ENCODE measurements around the gene SCGB1A1. TPM values are rescaled to one million over a fixed set of nuclear protein-coding genes. Genes with fewer than 3 reads are reported as not detected.
"Not testable (repeated sequence)": the region's sequence is repeated elsewhere in the genome, so short reads cannot be mapped to it uniquely, and the experiment has no call there.

SCGB1A1 gene, protein sequence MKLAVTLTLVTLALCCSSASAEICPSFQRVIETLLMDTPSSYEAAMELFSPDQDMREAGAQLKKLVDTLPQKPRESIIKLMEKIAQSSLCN
- total RNA-seq: not detected

DNA sequence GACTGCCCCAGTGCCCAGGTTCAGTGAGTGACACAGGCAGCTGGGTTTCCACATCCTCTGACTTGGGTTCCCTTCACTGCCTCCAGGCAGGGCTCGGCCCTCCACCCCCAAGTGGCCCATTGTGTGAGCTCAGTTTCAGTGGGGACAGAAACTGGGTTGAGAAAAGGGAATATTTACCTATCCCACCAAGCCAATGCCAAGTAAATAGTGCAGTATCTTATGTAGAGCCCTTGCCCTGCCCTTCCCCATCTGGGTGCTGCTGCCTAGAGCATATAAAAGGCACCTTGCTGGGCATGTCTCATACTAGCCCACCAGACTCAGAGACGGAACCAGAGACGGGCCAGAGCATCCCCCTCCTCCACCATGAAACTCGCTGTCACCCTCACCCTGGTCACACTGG, at the start of gene SCGB1A1:
Gene SCGB1A1, plus strand, starts transcription at position 301 of the 400 bp plus-strand sequence. Its CDS starts 63 bp downstream, at position 364.
- no peak for DNase-seq (ENCODE audit: low spot score)

DNA sequence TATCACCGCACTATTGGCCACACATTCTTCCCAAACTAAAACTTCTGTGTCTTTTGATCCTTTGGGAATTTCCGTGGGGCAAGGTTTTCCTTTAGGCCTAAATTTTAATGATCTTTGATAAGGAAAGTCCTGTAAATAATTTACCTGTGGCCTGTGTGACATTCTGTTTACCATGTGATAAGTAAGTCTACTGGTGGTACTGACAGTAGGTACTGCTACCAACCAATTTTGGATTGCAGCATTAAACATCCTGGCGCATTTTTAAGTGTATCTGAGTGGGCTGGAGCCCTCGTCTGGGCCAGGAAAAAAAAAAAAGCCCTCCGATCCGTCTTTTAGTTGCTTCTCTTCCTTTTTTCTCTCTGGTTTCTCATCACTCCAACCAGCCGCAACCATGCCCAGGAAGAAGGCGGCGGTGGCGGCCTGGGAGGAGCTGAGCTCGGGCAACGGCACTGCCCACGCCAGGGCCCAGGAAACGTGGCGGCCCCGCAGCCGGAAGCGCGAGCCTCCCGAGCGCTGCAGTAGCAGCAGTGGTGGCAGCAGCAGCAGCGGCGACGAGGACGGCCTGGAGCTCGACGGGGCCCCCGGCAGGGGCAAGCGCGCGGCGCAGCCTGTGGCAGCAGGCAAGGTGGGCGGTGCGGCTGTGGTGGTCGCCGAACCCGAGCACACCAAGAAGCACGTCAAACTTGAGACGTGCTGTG, 47.9 kb upstream of the SCGB1A1 start:
- DNase-seq (ENCODE audit: low spot score): no peak

DNA sequence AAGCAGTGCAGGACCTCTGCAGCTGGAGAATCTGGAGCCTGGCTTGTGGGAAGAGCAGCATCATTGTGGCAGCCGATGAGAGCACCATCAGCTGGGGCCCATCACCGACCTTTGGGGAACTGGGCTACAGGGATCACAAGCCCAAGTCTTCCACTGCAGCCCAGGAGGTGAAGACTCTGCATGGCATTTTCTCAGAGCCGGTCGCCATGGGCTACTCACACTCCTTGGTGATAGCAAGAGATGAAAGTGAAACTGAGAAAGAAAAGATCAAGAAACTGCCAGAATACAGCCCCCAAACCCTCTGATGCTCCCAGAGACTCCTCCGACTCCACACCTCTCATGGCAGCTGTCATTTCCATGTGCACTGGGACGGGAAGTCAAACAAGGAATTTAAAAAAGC, 46.0 kb upstream of the SCGB1A1 start:
- DNase-seq (ENCODE audit: low spot score): no peak

DNA sequence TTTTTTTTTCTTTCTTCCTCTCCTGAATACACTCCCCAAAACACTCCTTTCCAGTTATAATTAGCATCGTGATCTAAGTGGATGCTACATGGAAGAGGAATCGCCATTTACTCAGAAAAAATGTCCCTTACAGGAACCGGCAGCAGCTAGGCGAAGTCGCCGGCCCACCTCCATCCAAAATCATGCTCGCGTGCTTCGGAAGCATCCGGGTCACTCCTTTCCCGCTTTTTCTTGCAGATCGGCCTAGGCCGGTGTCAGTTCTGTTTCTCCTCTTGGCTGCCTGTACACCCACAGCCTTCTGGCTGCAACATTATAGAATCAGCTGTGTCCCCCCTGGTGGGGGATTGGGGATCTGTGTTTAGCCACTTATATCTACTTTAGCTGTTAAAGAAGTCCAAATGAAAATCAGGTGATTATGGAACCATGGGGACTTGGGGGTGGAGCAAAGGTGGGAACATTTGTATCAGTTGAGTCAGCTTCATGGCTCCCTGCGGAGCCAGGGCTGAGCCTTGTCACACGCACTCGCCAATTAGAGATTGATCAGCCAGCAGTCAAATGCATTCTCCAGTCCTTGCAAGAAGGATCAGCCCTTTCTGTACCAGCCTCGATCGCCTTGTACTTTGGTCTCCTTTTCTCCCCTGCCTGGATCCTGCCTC, 45.2 kb upstream of the SCGB1A1 start:
- no peak for DNase-seq (ENCODE audit: low spot score)

DNA sequence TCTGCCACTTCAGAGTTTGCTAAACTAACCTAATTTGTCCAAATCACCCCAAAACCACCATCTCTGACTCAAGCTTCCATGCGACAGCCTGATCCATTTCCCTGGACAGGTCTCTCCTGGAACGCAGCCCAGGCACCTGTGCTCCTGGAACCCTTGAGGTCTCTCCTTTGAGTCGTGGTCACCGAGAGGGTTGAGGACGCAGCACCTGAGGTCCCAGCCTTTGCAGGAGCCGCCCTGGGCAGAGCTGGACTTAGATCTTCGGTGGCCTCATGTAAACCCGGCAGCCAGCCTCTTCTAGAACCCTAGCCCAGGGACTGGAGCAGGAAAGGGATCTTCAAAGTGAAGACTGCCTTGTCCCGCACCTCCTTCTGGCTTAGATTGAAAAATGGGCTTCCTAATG, 44.0 kb upstream of the SCGB1A1 start:
- DNase-seq (ENCODE audit: low spot score): no peak

DNA sequence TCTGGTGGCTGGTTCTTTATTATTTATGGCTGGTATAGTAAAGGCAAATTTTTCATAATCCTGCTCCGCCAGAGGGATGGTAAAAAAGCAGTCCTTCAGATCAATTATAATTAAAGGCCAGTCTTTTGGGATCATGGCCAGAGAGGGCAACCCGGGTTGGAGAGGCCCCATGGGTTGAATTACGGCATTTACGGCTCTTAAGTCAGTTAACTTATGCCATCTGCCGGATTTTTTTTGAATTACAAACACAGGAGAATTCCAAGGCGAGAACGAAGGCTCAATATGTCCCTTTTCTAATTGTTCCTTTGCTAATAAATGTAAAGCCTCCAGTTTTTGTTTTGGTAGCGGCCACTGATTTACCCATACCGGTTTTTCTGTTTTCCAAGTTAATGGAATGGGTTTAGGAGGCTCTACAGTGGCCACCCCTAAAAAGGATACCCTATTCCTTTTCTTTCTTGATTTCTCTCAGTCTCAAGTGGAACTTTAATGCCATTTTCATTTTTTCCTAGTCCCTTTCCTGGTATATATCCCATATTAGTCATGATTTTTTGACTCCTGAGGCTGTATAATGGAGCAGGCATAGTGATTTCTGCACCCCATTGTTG, 40.3 kb upstream of the SCGB1A1 start:
- DNase-seq (ENCODE audit: low spot score): not testable (repeated sequence)

DNA sequence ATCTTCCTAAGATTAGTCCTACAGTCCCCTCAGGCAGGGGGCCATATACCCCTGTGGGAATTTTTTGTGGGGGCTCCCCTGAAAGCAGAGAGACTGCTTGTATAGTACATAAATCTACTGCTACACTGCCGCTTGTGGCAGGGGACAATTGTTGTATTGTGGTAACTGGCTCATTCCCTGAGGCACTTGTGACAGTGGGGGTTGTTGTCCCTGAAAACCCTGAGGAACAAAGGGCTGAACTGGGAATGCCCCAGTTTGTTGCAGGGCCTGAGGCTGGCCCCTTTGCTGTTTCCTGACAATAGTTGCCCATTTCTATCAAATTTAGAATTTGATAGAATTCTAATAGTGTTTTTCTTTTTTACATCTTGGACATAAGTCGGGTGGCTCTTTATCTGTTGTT, 39.2 kb upstream of the SCGB1A1 start:
- peak; percentile 26 for DNase-seq (ENCODE audit: low spot score)

DNA sequence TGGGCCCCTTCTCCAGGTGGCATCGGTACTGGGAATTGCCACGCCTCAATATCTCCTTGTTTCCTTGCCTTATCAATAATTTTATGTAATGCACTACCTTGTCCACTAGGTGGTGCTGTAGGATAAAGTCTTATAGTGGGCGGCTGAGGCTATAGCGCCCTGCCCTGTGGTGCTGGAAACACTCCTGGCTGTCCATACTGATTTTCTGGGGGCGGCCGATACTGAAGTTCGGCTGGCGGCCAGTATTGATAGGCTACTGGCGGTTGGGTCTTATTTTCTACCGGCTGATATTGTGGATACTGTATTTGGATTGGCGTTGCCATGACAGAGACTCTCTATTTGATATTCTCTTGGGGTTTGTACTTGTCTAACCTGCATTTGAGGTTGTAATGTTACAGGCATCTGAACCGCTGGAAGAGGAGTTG, 38.0 kb upstream of the SCGB1A1 start:
- not testable (repeated sequence) for DNase-seq (ENCODE audit: low spot score)

DNA sequence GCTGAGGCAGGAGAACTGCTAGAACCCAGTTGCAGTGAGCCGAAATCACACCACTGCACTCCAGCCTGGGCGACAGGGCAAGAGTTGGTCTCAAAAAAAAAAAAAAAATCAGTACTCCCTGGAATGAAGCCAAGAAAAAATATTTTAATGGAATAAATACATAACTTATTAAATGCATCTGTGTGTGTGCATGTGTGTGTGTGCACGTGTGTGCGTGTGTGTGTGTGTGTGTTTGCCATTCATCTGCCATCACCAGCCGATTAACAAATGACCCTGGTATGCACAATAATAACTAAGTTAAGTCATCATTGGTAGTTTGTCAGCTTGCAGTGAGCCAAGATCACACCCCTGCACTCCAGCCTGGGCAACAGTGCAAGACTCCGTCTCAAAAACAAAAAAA, 35.0 kb upstream of the SCGB1A1 start:
- DNase-seq (ENCODE audit: low spot score): no peak

DNA sequence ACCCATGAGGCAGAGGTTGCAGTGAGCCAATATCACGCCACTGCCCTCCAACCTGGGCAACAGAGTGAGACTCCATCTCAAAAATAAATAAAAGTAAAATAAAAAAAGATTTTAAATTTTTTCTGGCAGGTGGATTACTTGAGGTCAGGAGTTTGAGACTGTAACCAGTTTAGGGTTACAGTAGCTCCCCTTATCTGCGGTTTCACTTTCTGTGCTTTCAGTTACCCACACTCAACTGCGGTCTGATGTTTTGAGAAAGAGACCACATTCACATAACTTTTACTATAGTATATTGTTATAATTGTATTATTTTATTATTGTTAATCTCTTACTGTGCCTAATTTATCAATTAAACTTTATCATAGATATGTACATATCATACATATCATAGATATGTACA, 32.8 kb upstream of the SCGB1A1 start:
- DNase-seq (ENCODE audit: low spot score): not testable (repeated sequence)

DNA sequence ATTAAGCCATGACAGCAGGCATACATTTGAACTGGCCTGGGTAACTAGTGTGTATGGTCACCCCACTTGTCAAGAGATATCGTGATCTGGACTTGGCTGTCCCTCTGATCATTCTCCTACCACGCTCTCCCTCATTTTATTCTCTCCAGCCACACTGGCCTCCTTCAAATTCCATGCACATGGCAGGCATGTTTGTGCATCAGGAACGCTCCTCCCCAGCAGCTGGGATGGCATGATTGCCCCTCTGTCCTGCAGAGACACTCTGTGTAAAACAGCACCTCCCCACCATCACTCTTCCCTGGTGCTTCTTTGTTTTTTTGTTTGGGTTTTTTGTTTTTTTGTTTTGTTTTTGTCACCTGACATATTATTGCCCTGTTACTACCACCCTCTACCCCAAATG, 31.5 kb upstream of the SCGB1A1 start:
- DNase-seq (ENCODE audit: low spot score): no peak

DNA sequence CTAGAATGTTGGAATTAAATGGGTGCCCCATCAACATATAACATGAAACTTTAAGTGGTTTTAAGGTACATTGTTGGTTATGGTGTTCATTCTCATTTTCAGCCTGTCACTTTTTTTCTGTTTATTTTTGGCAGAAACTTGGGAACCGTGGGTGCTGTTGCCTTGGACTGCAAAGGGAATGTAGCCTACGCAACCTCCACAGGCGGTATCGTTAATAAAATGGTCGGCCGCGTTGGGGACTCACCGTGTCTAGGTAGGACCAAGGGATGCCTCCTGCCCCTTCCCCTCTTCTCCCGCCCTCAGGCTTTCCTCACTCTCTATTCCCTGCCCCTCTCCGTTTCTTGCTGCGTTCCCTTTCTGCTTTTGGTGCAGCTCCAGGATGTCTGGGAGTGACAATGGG, 29.8 kb upstream of the SCGB1A1 start:
- no peak for DNase-seq (ENCODE audit: low spot score)

DNA sequence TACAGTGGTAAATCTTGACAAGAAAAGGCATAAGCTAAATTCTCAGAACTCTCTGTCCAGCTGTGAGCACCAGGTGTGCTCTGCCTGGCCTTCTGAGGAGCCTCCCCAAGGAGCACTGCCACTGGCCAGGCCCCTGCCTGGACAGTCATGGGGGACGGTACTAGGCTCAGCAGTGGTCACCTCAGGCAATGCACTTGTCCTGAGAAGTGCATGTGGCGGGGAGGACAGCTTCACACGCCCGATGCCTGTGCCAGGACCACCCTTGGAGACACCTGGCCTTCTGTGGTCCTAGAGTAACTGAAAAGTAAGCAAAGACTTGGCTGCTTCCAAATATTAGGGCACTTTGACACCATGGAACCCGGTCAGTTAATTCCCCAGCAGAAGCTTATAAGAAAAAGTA, 28.6 kb upstream of the SCGB1A1 start:
- no peak for DNase-seq (ENCODE audit: low spot score)

DNA sequence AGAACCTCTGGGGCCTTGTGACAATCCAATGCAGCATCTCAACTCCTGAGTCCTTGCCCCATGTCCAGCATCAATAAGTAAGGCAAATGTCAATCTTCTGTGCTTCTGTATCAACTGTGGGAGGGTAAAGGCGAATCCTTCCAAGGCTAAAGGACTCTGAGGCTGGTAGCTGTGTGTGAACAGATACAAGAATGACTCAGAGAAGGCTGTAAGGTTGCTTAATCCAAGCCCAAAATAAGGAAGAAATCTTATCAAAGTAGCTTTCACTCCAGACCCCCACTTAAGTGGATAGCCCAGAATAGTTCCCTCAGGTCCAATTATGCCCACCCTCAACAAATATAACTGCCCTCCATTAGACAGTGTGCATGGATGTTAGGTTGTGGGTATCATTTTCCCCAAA, 28.1 kb upstream of the SCGB1A1 start:
- DNase-seq (ENCODE audit: low spot score): no peak

DNA sequence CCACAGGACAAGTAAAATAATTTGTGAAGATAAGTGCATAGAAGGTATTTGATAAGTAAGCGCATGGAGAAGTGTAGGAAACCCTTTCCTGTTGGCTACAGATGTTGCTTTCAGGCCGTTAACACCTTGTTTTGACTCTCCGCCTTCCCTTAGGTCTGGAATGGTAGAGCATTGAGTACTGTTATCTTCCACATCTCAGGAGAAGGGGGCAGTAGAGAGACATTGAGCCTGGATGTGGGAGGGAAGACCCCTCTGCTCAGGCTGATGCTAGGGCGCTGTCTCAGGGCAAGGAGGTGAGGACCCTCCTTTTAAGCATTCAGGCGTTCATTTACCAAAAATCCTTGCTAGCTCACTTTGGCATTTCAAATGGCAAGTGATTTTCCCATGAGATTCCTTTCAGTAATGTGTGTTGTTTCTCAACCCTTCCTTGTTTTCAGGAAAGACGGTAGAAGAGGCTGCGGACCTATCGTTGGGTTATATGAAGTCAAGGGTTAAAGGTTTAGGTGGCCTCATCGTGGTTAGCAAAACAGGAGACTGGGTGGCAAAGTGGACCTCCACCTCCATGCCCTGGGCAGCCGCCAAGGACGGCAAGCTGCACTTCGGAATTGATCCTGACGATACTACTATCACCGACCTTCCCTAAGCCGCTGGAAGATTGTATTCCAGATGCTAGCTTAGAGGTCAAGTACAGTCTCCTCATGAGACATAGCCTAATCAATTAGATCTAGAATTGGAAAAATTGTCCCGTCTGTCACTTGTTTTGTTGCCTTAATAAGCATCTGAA, 27.0 kb upstream of the SCGB1A1 start:
- no peak for DNase-seq (ENCODE audit: low spot score)

DNA sequence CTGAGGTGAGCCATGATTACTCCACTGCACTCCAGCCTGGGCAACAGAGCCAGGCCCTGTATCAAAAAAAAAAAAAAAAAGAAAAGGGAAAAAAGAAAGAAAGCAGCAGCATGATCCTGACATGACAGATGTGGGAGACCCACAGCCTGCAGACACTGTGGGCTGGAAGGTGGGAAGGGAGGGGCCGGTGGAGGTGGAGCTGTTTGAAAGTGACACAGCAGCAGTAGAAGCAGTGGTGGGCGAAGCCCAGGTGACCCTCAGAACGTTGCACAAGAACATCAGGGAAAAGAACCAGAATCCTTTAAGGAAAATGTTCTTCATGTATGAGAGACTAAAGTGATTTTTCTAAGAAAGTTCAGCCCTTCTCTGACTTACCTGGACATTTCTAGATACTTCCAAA, 26.3 kb upstream of the SCGB1A1 start:
- DNase-seq (ENCODE audit: low spot score): no peak

DNA sequence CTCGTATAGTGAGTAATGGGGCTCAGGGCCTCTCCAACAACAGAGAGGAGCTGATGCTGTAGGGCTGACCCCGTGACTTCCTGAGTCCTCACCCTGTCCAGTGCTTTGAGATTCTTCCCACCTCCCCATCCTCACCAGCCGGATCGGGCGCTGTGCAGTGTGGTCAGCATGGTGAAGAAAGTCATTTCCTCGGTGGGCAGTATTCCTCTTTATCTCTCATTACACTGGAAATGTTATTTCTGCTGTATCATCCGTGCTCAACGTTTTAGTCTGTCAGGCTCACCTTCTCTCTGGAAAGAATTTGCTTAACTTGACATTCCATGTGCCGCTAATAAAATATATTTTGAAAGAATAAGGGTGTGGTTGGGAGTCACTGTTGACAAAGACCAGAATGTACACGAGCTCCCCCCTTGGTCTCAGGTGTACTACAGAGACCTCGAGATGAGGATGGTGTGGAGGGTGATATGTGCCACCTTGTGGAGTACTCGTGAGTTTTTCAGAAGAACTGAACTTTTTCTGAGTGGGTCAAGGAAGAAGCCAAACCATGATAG, 25.7 kb upstream of the SCGB1A1 start:
- DNase-seq (ENCODE audit: low spot score): no peak

DNA sequence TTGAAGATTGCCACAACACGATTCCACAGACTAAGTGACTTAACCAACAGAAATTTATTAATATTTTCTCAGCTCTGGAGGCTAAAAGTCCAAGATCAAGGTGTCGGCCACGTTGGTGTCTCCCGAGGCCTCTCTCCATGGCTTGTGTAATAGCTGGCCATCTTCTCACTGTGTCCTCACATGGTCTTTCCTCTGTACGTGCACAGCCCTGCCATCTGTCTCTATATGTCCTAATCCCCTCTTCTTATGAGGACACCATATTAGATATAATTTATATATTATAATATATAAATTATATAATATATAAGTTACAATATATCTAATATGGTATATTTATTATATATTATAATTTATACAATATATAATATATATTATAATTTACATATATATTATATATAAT, 25.1 kb upstream of the SCGB1A1 start:
- DNase-seq (ENCODE audit: low spot score): no peak

DNA sequence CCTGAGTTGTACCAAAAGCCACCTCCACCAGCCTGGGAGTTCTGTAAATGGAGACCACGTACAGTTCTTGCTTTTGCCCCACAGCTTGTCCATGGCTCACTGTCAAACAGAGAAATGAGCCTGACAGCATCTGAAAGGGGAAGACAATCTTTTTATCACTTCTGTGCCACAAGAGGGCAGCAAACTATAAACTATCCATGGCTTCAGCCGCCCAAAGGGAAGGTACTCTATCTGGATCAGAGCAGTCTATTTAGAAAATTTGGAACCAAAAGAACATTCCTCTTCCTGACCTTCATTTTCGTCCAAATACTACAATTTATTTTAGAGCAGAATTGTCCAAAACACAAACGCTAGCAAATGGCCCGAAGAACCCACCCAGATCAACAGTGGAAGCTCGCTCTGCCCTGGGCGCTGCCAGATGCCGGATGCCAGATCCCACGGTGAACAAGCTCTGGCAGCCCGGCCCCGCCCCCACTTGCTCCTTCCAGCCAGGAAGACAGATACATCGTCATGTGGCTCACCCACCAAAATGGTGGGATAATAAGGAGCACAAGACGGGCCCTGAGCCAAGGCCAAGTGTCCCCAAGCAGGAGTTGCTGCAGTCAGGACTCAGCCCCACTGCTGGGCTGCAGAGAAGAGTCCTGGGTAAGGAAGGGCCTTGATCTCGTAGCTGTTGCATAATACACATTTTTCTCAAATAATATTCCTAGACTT, 23.9 kb upstream of the SCGB1A1 start:
- peak; percentile 85 for DNase-seq (ENCODE audit: low spot score)

DNA sequence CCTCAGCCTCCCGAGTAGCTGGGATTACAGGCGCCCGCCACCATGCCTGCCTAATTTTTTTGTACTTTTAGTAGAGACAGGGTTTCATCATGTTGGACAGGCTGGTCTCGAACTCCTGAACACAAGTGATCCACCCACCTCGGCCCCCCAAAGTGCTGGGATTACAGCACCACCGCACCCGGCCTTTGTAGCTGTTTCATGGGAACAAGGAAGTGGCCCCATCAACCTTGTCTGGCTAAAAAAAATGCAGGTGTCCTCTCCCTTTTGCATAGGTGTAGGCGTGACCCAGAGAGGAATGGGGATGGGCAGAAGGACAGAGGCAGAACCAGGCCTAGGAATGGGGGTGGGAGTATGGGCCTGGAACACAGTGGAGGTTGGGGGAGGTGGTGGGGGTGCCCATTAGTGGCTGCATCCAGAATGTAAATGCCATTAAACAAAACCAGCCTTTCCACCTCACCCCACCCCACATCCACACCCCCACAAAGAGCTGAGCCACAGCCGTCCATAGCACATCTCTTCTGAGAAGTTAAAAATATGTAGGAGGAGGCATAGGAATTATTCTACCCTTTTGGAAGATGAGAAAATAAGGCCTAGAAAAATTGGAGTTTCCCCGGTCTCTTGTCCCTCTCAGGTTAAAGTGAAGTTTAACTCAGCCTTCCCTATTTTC, 22.8 kb upstream of the SCGB1A1 start:
- no peak for DNase-seq (ENCODE audit: low spot score)
